IPS DF 19.7 (cell line): Measurements from ENCODE around the gene PXN.
"Not testable (repeated sequence)": the region's sequence is repeated elsewhere in the genome, so short reads cannot be mapped to it uniquely, and the experiment has no call there.

Experiments
- DNase-seq: peaks from one replicate; pipeline ENCODE4 v3.0.0-alpha.2; 2013; ENCODE audit warnings: low read depth, low spot score

Gene PXN

DNA sequence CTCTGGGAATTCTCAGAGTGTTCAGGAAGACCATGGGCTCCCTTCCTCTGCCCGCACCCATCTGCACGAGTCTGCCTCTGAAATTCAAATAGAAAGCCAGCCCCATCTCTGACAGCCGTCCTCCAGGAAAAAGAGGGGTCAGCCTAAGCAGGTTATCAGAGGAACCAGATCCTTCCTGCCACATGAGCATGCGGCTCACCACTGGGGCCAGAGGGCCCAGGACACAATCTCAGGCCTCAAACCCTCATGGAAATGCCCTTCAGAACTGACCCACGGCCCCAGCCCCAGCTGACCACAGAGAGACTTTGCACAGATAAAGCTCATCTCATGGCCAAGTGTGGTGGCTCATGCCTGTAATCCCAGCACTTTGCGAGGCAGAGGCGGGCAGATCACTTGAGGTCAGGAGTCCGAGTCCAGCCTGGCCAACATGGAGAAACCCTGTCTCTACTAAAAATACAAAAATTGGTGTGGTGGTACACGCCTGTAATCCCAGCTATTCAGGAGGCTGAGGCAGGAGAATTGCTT lies 23.2 kb downstream of the PXN start:
- DNase-seq = no peak

DNA sequence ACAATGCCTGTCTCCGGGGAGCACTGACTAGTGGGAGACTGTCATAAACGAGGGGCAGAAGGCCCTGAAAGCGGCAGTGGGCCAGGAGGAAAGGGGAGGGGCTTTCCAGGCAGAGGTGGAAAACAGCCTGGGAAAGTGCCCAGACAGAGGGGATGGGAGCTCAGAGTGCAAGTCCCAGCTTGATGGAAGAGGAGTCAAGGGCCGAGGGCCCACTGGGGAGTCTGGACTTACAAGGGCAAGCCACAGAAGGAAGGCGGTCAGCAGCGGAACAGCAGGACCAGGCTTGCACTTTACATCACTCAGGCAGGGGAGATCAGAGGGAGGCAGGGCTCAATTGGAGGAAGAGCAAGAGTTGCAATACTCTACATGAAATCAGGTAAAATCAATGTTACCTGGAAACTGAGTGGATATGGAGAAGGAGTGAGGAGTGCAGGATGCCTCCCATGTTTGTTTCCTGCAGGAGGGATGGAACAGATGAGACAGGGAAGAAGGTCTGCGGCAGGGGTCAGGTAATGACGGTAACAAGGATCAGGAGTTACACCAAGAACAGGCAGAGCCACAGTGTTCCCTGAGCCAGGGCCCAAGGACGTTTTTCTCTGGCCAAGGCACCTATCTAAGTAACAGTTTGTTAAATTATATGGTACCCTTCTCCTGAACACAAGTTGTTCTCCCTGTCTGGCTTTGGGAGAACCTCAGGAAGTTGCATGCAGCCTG lies 23.8 kb downstream of the PXN start:
- DNase-seq = no peak

DNA sequence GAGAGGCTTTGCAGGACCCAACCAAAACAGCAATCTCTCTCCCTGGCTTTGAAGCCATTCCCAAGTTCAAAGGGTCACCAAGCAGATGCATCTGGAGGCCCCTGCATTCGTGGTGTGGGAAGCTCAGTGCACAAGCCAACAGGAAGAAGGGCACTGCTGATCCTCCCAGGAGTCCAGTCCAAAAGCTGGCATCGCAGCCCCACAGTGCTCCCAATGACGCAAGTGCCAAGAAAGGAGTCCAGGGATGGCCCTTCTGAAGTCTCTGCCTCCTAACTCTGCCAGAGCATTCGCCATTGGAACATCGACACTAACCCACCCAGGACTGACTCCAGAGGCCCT lies 25.1 kb downstream of the PXN start:
- DNase-seq = no peak

DNA sequence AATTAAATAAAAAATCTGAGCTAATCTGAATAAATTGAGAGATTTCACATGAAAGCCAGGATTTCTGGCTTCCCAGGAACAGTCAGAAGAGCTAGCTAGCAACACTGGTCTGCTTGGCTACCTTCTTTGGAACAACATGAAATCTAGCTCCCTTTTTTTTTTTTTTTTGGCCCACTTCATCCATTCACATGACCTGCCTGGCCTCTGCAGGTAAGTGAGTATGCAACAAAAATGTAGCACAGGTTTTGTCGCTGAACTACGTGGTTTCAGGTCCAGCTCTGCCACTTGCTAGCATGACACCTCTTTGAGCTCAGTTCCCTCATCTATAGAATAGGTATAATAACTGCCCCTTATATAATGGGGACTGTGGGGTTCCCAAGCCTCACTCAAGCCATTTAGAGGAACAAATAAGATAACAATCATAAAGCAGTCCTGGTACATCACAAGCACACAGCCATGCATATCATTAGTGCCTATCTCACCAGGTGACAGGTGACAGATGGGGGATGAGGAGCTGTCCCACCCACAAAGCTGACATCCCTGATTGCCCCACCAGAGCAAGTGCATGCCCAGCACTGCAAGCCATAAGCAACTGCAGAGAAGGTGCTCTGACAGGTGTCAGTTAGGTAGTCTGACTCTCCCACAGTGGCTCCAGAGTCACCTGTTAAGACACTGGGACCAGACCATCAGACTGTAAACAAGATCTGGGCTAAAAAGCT lies 25.6 kb downstream of the PXN start:
- no peak for DNase-seq

DNA sequence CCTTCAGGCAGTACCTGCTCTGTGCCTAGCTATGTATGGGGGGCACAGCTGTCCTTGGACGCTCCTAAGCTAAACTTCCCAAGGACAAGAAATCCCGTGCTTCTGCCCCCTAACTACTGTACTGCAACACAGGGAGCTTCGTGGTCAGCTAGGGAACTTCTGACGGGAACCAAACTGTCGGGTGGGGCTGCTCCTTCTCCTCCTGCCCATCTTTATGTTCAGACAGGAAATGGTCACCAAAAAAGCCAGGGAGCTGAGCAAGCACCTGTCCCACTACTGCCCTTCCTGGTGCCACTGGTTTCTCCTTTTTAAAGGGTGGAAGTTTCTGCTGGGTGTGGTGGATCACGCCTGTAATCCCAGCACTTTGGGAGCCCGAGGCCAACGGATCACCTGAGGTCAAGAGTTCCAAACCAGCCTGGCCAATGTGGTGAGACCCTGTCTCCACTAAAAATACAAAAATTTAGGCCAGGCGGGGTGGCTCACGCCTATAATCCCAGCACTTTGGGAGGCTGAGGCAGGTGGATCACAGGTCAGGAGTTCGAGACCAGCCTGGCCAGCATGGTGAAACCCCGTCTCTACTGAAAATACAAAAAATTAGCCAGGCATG lies 26.6 kb downstream of the PXN start:
- no peak for DNase-seq

DNA sequence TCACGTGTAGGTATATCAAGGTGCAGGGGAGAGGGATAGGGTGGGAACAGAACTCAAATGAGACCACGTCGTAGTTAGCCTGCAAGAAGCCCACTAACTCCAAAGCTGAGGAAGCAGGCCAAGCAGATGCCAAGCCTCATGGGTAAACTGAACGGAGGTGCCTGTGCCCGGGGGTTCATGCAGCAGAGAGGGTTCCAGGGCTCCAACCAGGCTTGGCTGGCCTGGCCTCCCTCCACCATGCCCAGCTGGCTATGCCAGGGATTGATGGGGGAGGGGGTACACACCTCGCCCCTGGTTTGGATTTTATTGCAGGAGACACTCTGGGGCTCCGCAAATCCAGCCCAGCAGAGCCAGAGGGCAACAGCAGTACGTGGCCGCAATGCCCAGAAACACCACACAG lies 27.3 kb downstream of the PXN start:
- DNase-seq = no peak

DNA sequence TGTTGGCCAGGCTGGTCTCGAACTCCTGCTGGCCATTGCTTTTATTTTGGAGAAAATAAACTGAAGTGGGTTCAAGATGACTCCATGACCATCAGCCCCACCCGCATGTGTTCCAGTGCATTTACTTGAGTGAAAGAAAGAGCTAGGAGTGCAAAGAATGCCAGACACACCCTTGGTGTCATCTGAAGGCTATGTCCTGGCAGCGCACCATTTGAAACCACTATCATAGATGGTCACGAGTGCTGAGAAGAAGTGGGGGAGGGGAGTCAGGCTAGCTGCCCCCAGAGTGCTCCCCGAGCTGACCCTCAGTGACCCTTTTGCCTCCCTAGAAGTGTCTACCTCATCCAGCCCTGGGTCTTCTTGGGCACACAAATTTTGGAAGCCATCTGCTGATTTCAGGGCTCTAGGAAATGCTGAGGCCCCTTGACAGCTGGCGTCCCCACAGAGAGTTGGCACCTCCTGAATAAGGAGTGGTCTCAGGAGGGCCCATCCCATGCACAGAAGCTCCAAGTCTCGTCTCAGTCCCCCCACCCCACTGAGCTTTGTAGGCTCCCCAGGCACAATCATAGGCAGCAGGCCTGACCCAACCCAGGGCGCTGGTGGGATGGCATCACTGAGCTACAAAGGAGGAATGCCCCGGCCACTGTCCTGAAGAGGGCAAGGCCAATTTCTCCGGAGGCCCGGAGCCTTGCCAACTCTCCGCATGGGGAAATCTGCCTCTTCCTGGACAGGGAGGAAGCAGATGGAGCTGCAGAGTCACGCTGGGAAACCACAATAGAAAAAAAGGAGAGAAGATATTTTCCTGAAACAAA lies 28.0 kb downstream of the PXN start:
- DNase-seq = no peak

DNA sequence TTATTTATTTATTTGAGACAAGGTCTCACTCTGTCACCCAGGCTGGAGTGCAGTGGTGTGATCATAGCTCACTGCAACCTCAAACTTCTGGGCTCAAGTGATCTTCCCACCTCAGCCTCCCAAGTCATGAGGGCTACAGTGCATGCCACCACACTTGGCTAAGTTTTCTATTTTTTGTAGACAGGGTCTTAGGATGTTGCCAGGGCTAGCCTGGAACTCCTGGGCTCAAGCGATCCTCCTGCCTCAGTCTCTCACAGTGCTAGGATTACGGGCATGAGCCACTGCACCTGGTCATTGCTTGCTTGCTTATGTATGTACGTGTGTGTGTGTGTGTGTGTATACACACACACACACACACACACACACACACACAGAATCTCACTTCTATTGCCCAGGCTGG lies 28.7 kb downstream of the PXN start:
- not testable (repeated sequence) for DNase-seq

DNA sequence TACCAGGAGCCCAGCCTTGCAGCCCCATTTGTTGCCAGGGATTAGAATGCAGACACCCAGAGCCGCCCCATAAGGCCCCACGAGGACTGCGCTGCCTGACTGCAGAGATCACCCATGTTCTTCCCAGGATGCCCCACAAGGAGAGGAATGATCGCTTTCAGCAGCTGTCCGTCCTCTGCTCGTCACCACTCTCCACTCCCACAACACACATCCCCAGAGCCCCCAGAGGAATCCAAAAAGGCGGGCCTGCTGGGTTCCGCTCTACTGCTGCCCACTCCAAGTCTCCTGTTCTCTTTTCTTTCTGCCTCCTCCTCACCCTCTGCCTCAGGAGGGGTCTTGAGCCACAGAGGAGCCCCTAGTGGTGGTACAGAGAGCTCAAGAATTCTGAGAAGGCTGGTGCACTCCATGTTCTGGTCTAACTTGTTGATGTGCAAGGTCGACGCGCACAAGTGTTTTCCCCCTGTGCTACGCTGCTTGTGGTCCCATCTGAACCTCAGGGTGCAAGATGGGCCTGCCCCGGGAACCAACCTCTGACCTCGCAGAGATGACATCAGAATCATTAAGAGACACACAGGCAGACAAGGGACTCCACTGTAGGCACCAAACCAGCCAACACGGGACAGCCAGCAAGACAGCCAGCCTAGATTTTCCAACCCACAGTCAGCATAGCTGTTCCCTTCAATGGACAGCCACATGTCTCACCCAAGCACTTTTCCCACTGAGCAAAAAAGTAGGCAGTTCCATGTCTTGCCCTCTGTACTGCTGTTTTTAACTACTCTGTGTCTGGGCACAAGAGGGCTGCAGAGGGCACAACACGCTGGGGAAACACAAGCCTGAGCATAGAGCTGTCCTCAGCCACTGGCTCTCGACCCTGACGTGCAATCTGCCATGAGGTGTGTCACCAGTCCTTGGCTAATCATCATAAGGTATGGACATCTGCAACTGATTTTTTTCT lies 29.9 kb downstream of the PXN start:
- no peak for DNase-seq

DNA sequence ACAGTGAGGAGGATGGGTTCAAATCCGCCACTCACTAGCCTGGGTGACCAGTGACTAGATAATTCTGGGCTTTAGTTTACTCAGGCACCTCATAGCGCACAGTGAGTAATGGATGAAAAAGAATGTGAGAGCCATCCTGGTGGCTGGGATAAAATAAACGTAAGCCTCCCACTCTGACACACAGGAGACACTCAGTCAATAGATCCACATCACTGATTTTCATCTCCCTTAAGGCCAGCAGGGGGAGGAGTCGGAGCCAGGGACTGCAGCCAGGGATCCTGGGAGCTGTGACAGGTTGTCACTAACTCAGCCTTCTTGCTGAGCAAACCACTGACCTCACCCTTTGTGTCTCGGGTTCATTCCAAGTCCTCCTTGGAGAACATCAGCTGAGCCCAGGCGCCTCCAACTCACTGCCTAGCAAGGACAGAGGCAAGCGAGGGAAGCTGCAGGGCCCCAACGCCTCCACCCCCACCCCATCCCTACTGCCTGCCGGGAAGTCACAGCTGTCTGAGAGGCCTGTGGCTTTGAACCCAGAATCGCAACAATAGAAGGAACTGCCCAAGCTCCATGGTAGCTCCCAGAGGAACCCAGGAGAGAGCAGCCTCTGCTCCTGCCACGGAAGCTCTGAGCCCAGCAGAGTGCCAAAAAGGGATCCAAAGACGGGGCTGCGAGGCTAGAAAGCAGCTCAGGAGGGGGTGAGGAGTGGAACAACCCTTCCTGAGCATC lies 30.7 kb downstream of the PXN start:
- no peak for DNase-seq

DNA sequence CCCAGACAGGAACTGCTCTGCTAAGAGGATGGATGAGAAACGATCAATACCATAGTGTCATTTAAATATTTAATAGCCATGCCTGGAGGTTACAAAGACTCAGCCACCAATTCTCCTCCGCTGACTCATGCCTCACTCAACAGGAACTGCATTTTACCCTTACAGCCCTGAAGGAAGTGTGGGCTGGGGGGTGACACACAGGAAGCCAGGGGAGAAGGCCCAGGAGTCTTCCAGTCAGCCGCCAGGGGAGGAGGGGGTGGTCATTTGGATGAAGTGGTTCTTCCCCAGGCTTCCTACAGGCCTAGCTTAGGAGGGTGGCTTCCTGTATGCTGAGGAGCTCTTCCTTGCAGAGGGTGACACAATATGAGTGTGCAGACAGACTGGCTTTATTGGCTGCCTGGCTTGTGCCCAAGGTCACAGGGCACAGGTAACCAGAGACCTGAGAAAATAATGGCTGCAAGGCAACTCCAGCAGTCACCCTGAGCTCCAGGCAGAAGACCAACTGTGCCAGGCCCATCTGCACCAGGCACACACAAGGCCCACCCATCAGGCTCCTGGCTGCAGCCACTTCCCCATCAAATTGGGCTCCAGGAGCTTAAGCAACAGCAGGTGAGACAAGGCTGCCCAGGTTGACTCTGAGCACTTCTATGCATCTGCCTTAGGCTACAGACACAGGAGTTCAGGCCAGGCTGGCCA lies 34.1 kb downstream of the PXN start:
- peak; percentile 86 for DNase-seq

DNA sequence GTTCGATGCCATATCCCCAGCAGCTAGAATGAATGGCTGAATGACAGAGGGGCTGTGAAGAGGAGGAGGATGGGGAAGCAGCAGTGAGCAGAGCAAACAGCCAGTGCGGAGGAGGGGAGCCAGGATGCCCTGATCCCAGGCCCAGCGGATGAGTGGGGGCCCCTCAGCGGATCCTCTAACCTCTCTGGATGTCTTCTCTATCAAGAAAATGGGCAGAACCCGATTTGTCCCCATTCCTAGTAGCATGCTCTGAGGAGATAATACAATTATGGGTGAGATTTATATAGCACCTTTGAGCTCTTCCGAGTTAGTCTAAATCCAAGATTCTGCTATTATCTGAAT lies 34.6 kb downstream of the PXN start:
- no peak for DNase-seq

DNA sequence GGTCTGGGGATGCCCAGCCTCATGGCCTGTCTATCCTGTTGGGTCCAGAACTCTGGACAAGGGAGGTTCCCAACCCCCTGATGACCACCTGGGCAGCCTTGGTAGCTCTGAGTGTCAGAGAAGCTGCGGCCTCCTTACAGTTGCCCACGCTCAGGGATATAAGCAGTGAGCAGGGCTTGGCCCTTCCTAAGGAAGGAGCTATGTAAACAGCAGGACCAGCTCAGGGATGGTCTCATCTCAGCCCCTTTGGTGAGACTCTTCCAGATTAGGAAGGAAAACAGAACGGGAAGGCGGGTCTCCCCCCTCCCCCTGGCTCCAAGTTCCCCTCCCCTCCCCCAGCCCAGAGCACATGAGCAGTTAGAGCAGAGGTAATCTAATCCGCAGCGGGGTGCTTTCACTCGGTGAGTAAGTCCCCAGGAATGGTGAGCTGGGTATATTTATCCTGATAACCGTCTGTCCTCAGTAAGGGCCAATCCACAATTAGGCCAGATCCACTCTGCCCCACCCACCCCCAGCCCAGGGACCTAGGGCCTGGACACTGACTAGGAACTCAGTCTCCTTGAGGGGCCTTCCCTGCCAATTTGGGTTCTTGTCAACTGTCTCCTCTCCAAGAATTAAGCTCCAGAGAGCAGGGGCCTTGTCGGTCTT lies 35.1 kb downstream of the PXN start:
- peak; percentile 98 for DNase-seq

DNA sequence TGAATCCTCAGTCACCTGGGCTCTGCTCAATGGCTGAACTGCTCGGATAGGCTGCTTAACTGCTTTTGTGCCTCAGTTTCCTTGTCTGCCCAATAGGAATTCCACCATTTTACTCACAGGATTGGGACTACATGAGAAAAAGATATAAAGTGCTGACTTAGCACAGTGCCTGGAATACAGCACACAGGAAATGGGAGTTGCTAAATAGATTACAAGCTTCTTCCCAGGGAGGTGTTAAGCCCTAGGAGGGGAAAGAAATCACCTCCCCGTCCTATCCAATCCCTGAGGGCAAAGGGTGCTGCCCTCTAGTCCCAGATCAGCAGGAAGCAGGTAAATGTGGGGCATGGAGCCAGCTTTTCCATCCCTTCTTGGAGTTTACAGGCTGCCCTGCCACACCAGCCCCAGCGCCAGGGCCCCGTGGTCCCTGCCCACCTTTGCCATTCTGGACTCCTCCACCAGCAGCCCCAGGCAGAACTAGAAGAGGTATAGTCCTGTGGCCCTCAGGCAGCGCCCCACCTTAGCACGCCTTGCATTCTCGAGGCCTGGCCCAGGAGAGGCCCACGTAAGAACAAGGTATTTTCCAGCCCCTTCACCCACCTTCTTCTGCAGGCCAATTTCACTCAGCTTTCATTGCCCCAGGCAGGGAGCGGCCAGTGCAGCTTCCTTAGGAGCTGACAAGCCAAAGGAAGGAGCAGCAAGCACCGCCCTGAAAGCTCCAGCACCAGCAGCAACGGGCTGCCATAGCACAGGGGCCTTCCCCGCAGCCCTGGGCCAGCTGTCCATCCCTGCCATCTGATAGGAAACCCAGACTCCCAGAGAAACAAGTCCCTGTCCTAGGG lies 35.8 kb downstream of the PXN start:
- no peak for DNase-seq

DNA sequence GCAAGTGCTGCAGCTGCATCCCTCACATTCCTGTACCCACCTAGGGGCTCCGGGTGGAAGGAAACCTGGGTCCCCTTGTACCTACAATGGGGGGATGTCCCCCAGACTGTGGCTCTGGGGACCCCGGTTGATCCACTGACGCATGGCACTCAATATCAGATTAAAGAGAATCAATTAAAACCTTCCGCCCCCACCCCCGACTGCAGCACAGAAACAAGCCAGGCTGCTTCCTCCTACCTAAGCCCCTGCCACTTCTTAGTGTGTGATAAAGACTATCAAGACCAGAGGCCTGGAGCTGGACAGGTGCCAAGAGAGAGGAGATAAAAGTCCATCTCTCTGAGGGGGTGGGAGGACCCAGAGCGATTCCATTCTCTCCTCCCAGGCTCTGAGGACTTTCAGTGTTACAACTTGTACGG lies 36.5 kb downstream of the PXN start:
- no peak for DNase-seq

DNA sequence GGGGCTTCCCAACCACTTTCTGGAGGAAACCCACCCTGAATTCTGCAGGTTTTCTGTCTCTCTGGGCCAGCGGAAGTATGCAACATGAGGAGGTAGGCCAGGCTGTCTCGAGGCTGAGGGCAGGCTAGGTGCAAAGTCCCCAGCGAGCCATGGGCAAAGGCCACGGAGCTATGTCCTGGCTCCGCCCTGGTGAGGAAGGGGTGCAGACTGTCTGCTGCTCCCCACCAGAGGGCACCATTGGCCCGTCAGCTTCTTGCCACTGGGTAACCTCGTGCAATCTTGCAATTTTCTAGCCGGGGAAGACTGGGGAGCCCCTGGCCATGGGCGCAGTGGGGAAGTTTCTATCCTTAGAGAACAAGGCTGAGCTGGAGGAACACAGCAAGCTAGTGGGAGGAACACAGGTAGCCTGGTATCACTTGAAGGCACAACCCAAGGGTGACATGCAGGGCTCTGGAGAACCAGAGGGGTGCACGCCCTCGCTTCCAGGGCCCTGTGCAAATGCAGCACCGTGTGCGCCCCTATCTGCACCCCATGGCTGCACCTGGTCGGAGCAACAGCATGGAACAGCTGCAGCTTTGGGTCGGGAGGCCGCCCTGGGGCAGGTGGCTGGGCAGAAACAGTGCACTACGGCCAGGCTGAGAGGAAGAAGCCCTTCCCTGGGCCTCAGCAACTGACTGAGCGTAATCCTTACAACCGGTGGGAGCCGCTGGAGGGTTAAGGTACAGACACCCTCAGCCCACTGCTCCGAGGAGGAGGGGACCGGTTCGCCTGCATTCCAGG lies 37.0 kb downstream of the PXN start:
- peak; percentile 87 for DNase-seq

DNA sequence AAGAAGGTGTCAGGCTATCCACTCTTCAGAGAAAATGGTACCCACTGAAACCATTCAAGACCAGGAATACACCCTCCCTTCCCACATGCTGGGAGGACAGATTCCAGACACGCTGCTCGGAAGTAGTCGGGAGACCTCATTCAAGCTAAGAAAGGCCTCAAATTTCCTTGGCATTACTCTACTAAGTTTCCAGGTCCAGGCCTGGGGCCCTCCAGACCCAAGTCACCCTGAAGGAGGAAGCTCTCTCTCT lies 37.6 kb downstream of the PXN start:
- no peak for DNase-seq
